ENCODE results near the gene LDAH.

LDAH gene

DNA sequence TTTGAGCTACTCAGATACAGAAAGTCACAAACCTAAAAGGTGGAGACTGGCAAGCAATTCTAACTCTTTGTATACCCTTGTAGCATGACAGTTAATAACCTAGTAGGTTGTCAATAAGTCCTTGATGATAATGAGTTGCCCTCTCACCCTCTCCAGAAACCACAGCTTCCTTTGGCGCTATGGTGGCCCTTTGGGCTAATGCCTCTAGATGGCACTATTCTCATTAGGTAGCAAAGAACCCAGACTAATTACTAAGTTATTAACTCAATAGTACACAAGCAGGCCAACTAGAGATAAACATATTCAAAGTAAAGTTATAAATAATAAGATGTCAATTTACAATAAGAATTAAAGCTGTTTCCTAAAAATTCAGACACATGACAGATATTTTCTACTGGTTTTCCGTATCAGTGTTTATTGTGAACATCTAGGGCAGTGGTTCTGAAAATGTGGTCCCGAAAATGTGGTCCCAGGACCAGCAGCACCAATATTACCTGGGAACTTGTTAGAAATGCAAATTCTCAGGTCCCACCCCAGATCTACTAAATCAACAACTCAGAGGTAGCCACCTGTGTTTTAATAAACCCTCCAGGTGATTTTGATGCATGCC is 41.1 kb downstream of the LDAH start:
- DNase-seq (ENCODE audit: low read depth, low spot score) = peak; percentile 24

DNA sequence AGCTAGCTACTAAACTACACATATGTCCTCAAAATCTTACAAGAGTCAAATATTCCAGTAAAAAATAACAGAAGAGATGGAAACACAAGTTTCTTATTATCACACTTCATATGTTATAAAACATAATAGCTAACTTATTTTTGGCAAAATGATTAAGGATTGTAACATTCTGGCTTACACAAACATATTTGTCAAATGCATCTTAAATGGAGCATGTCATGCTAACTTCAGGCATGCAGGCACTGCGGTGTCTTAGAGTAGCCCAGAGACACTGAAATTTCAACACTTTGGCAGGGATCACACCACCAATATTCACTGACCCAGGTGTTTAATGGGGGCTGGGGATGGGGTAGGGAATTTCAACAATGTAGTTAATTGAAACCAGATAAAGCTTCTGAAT is 51.6 kb downstream of the LDAH start:
- DNase-seq (ENCODE audit: low read depth, low spot score) = no peak

DNA sequence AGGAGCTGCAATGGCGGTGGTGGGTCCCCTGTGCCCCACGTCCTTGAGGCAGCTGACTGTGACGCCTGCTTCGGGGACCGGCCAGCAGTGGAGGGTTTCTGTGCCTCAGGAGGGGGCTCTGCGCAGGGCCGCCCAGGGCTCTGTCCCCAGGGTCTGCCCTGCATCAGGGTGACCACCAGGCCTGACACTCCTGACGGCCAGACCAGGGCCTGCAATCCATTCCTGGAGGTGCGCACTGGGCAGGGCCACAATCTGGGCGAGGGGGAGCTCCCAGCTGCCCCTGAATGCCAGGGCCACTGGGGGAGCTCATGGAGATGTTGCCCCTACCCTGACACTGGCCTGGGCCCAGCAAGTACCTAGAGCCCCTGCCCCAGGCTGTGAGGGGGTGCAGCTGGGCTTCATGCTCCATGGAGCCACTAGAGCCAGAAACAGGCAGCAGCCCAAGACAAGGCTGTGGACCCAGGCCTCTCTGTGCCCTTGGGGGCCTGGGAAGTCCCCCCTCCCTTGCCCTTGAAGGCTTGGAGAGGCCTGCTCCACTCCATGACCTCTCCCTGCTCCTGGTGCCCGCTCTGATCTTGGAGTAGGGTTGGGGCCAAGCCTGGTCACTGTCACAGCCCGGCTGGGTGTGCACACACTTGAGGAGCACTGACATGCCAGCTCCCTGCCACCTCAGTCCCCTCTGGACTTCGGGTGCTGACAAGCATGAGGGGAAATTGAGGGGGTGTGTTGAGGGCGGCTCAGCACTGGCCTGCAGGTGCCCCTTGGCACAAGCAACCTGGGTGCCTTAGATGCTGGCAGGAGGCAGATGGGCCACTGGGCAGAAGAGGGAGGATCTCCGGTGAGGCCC is 55.9 kb downstream of the LDAH start:
- no peak for DNase-seq (ENCODE audit: low read depth, low spot score)

DNA sequence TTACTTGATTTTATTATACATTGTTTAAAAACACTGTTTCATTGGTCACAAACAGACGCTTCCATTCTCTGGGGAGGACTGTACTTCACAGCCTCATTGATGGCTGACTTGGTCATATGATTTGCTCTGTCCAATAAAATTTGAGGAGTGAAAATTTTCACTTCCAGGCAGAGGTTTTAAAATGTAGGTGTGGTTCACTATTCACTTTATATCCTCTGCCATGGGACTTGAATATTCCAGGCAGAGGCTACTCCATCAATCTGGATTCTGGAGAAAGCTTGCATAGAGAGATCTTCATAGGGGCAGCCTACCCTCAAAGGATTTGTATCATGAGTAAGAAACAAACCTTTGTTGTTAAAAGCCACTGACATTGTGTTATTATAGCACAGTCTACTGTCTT is 56.7 kb downstream of the LDAH start:
- DNase-seq (ENCODE audit: low read depth, low spot score) = no peak

DNA sequence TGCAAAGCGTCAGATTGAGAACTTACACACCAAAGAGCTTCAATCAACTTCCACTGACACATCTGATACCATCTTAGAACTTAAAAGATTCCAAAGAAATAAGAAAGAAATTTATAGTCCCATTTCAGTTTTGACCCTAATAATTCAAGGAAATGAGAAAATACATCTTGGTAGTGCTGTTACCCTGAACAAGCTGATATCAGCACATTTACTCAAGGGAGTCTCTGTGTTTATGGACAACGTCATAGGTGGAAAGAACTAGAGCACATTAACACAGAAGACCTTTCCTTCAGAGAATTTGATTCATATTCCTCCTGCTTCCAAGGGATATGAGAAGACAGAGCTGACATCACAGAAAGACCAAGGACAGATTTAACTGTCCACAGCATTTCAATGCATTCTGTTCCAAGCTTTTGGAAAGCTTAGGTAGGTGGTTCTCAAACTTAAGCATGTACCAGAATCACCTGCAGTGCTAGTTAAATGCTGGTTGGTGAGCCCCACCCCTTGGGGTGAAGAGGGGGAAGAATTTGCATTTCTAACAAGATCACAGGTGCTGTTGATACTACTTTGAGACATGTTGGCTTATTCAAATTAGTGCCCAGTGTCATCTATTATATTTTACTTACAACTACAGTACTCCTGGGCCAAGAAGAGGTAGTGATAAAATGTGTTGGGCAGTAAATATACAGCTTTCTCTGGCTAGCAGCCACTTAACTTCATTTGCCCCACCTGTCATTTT is 59.8 kb downstream of the LDAH start:
- no peak for DNase-seq (ENCODE audit: low read depth, low spot score)

DNA sequence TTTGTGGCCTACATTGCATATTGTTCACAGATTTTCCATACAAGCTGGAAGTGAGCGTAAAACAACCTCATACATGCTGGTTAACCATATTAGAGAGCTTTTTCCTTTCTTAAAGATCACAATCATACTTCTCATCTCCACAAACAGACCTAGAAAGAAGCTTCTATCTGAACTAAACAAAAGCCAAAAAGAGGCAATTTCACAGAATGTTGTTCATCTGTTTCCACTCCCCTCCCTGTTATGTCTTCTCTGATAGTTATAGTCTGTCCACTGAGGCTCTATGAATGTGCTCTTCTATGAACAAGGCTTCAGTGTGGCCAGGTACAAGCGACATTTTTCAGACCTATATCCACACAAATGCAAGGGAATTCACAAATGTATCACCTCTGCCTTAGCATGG is 63.4 kb downstream of the LDAH start:
- no peak for DNase-seq (ENCODE audit: low read depth, low spot score)

DNA sequence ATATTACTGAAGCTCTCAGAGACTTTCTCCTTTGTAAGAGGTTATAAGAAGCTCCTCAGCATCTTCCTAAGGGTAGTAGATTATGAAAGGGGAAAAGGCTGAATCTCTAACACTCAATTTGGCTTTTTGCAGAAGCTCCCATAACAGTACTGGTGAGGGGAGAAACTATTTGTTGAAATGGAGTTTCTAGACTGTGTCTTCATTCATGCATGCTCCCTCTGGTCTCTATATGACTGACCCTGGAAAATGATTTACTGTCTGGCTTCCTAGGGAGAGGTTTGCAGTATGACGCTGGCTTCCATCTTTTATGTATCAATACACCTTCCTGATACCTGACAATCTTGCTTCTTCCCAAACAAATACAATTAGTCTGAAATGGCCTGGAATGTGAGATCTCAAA is 63.9 kb downstream of the LDAH start:
- DNase-seq (ENCODE audit: low read depth, low spot score) = no peak

DNA sequence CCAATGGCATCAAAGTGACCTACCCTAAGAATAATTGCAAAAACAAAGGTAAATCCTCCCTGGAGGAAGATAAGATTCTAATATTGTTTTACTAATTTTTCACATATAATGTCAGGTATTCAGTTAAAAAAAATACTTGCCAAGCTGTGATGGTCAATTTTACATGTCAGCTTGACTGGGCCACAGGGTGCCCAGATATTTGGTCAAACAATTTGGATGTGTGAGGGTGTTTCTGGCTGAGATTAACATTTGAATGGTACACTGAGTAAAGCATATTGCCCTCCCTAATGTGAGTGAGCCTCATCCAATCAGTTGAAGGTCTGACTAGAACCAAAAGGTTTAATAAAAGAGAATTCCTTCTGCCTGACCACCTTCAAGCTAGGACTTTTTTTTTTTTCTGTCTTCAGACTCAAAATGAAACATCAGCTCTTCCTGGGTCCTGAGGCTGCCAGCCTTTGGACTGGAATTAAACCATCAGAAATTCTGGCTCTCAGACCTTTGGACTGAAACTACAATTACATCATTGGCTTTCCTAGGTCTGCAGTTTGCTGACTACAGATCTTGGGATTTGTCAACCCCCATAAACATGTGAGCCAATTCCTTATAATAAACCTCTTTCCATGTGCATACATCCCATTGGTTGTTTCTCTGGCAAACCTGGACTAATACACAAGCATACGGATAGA is 65.4 kb downstream of the LDAH start:
- DNase-seq (ENCODE audit: low read depth, low spot score) = no peak

DNA sequence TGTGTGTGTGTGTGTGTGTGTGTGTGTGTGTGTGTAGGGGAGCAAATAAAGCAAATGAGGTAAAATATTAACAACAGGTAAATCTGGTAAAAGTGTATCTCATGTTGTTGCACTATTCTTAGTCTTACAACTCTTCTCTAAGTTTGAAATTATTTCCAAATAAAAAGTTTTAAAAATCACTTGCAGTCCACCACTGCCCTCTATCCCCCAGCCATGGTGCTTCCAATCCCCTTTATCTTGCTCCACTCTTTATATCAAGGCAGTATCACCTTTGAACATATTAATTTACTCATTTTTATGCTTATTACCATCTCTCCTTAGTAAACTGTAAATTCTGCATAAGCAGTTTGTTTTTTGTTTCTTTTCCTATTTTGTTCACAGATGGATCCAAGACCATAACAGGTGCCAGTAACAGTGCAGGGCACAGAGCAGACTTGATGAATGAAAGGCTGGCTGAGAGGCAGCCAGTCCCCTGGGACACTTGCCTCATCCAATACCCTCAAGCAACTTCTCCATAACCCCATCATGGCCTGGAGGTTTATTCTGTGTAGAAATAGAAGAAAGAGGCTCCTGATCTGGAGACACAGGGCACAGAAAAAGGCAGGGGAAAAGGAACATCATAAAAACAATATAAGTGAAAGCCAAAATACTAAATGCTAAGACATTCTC is 67.6 kb downstream of the LDAH start:
- peak; percentile 10 for DNase-seq (ENCODE audit: low read depth, low spot score)

DNA sequence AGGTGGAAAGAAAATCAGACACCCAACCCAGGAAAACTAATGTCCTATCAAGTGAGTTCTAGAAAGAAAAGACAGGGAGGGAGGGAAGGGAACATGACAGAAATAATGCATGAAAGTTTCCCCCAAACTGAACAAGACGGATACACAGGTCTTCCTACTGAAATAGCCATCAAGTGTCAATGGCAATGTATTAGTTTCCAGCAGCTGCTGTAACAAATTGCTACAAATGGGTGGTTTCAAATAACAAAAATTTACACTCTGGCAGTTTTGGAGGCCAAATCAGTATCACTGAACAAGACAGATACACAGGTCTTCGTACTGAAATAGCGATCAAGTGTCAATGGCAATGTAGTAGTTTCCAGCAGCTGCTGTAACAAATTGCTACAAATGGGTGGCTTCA is 70.6 kb downstream of the LDAH start:
- DNase-seq (ENCODE audit: low read depth, low spot score) = no peak

DNA sequence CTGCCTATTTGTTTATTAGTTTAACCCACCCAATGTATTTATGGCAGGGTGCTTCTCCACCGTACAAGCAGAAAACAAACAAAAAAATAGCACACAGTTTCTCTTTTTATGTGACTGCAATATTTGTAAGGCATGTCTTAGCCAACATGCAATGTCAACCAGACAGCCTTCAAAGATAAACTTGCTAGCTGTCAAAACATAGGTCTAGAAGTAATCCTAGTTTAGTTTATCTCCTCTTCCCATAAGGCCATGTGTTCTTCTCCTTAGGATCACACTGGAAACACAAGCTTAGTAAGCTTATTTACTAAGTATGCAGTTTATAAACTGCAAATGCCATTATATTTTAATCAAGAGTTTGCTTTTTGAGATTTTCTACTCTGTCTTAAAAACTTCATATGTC is 75.6 kb downstream of the LDAH start:
- DNase-seq (ENCODE audit: low read depth, low spot score) = no peak

DNA sequence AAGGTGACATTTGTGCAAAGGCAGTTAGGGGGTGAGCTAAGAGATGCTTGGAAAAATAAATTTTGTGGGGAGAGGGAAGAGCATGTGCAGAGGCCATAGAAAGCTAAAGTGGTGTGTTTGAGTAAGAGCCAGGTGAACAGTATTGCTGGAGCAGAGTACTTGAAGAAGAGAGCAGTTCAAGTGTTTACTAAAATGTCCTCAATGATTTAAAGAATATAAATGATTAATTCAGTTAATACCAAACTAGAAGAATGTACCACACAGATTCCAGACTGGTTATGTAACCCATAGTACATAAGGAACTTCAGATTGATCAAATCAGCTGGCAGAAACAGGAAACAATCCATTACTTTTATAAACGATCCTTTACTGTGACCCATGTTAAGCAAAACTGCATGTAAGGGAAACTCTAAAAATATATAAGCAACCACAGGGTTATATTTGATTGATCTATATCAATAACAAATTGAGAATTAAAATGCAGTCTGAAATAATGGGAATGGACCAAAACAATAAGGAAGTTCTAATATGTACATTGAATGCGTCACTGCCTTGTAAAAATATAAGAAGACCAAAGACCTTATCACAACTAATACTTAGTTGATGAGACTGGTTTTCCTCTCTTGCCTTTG is 76.9 kb downstream of the LDAH start:
- no peak for DNase-seq (ENCODE audit: low read depth, low spot score)

DNA sequence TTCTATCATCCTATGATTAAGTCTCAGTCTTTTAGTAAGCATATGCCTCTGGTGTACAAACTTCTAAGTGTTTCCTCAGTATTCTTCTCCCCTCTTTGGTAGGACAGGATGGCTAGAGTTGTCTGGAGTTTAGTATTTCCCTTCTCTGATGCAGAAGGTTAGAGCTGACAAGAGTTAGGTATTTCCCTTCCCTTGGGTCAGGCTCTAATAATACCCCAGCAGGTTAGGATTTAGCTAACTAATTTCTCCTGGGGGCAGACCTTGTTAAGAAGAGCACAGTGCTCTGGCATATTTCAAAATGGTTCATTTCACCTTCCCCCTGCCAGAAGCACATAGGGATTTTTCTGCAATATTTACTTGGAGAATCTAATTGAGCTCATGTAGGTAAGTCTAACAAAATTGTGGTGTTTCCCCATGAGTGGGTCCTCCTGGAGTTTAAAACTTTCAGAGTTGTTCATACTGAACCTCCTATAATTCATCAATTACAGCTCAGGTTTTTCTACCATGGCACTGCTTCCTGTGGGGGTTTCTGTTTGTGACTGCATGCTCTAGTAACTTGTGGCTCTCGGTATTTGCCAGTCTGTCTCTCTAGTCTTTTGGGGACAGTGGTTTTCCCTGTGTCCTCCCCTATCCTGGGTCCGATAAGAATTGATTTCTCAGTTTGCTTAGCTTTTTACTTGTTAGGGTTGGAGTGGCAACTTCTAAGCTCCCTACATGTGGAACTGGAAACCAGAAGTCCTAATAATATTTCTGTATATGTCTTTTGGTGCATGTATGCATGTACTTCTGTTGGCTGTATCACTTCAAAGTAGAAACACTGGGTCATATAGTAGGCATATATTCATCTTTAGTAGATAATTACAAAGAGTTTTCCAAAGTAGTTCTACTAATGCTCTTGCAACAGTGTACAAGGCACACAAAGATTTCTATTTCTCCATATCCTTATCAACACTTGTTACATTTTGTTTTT is 78.2 kb downstream of the LDAH start:
- DNase-seq (ENCODE audit: low read depth, low spot score) = no peak

DNA sequence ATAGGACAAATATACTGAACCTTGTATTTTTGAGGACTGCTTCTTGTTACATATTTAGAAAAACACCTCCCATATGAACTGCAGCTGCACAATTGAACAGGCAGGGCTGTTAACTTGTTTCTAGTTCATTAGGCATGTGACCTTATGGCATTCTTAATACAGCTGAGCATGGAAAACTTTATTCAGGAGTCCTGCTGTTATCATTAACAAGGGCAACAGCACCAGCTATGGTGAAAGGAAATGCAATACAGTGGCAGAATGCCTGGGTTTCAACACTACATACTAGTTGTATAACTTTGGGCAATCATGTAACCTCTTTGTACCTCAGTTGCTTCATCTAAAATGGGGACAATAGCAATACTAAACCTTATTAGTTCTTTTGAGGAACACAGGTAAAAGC is 84.1 kb downstream of the LDAH start:
- DNase-seq (ENCODE audit: low read depth, low spot score) = no peak

DNA sequence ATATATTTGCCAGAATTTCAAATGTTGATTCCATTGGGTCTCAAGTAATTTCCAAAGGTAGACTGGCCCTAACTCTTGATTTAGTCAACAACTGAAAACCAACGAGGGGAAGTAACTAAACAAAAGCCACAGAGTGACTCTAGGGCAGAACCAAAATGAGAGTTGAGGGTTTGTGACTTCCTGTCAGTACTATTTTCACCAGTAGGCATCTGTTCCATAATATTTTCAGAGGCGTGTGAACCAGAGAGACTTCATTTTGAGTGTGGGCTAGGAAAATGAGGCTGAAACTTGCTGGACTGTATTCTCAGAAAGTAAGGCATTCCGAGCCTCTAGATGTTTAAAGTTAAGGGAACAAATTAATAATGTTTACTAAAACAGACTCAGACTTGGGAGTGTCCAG is 85.4 kb downstream of the LDAH start:
- DNase-seq (ENCODE audit: low read depth, low spot score) = no peak

DNA sequence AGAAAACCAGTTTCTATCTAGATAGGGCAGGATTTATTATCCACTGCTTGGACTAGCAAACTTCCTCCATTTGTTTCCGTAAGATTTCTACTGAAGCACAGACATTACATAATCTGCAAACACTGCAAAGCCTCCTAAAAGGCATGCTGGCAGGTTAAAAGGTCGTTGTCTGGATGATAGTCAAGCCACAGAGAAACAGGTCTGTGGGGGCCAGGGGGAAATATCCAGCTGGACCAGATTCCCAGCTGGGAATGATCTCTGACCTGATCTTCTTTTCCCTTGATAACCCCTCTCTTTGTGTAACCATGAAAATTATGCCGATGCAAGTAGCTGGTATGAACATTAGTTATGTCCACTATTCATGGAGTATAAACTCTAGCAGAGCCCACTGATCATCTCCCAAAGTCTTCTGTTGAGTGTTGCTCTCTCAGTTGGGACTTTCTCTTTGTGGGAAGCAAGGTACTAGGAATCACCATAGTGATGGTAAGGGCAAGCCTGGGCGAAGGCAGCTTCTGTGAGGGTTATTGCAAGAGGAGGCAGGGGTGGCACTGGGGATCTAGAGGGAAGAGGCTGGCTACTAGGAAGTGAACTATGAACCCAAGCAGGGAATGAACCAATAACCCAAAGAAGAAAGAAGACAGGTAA is 94.7 kb downstream of the LDAH start:
- DNase-seq (ENCODE audit: low read depth, low spot score) = peak; percentile 39

DNA sequence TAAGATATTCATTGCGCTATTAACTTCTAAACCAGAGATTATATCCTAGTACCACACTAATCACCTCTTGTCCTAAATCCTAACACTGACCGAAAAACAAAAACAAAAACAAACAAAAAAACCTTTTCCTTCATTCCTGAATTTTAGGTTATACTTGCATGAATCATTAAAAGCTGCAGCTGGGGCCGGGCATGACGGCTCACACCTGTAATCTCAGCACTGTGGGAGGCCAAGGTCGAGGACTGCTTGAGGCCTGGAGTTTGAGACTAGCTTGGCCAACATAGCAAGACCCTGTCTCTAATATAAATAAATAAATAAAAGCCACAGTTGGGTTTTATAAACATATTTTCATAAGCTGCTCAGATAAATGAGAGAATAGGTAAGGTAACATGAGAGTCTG is 96.0 kb downstream of the LDAH start:
- DNase-seq (ENCODE audit: low read depth, low spot score) = no peak

DNA sequence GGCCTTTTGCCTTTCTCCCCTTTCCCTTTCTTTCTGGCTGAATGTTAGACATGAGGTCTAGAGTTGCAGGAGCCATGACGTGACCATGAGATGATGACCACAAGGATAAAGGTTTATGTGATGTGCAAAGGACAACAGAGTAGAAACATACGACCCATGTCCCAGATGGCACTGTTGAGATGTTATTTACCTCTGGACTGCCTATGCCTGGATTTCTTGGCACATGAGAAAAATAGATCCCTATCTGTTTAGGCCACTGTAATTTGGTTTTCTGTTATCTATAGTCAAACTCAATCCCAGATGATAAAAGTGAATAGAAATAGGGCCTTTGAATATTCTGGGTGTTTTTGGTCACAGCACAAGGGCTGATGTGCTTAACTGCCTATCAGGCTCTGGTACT is 97.1 kb downstream of the LDAH start:
- DNase-seq (ENCODE audit: low read depth, low spot score) = no peak

DNA sequence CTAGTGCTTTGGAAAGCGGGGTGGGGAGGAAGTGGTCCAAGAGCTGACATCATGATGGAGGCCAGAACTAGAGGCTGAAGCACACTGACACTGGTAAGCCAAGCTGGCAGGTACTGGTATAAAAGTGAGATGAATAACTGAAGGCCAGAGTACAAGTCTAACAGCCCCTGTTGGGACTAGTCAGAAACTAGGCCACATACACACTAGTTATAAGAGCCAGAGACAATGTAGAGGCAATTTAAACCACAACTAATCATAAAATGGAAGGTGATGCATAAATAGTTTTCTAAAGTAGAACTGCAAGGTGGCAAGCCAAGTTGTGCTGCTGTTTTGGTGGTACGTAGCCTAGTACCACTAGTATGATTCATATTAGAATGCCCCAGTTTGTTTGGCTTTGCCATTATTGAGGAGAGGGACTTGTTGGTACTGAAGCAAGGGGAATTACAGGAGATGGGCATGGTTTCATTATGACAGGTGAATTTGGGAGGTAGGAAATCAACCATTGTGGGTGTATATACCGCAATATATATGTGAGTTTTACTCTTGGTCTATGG is 98.3 kb downstream of the LDAH start:
- no peak for DNase-seq (ENCODE audit: low read depth, low spot score)

Data from ELF-1 (cell line).